ENCODE data around the gene GNG5.
"Not testable (repeated sequence)": the region's sequence is repeated elsewhere in the genome, so short reads cannot be mapped to it uniquely, and the experiment has no call there.

Gene GNG5

GRCh38 chr1:84488107-84488506, 18.3 kb downstream of the GNG5 start:
- DNase-seq (ENCODE audit: low read depth) = no peak

- no peak for DNase-seq (ENCODE audit: low read depth)
Observed at GRCh38 chr1:84481317-84481716, 25.1 kb downstream of the GNG5 start.

GRCh38 chr1:84480650-84481049, 25.7 kb downstream of the GNG5 start:
- DNase-seq (ENCODE audit: low read depth) = no peak

- DNase-seq (ENCODE audit: low read depth) = no peak
Observed at GRCh38 chr1:84479998-84480397, 26.4 kb downstream of the GNG5 start.

GRCh38 chr1:84478876-84479868, 27.2 kb downstream of the GNG5 start, which contains the start of gene RPF1:
Gene RPF1, plus strand, starts transcription at chr1:84479266. Its CDS starts 16 bp downstream, at chr1:84479282.
- peak; percentile 68 for DNase-seq (ENCODE audit: low read depth)

GRCh38 chr1:84476225-84476624, 30.2 kb downstream of the GNG5 start:
- no peak for DNase-seq (ENCODE audit: low read depth)

- no peak for DNase-seq (ENCODE audit: low read depth)
Observed at GRCh38 chr1:84467298-84467697, 39.1 kb downstream of the GNG5 start.

- no peak for DNase-seq (ENCODE audit: low read depth)
Observed at GRCh38 chr1:84462118-84462517, 44.3 kb downstream of the GNG5 start.

- no peak for DNase-seq (ENCODE audit: low read depth)
Observed at GRCh38 chr1:84452436-84452835, 53.9 kb downstream of the GNG5 start.

- no peak for DNase-seq (ENCODE audit: low read depth)
Observed at GRCh38 chr1:84450910-84451309, 55.5 kb downstream of the GNG5 start.

- DNase-seq (ENCODE audit: low read depth) = not testable (repeated sequence)
Observed at GRCh38 chr1:84448704-84449103, 57.7 kb downstream of the GNG5 start.
